Caco-2 (cell line): ENCODE measurements around the gene CAND2. TPM values are rescaled to one million over a fixed set of nuclear protein-coding genes. Genes with fewer than 3 reads are reported as not detected.

Experiments used
- BruUV-seq: library from RNA; stranded (reverse); fragments of 400-500 nt; replicated peaks from 2 replicates; lab custom pipeline; 2021; lab: Mats Ljungman, UMichigan
- CTCF ChIA-PET: fragments of 300-600 bp; sonication (Branson Sonifier 250); formaldehyde crosslinking; loops from one replicate; lab custom pipeline; 2022; ENCODE audit warnings: antibody characterized with exemption; lab: Charles Lee
- POLR2A ChIA-PET: fragments of 300-600 bp; sonication (Branson Sonifier 250); formaldehyde crosslinking; loops from one replicate; lab custom pipeline; 2022; ENCODE audit warnings: antibody characterized with exemption; lab: Charles Lee
- DNase-seq, 2 experiments: peaks; one replicate each; pipeline versions ENCODE4 v3.0.0 to v3.0.0-alpha.2; 2020 to 2022
- H3K27me3 ChIP-seq: replicated peaks from 2 replicates; pipeline ENCODE4 v1.6.0; 2011; ENCODE audit warnings: low read length; ENCODE audit not compliant: control insufficient read depth, insufficient read depth
- H3K36me3 ChIP-seq: 2 replicates; pipeline ENCODE4 v1.5.1; 2011; ENCODE audit warnings: low read length; ENCODE audit not compliant: control insufficient read depth, insufficient read depth
- H3K4me1 ChIP-seq: fragments of 250-450 bp; sonication (Bioruptor Pico); 2 replicates; pipeline ENCODE4 v1.5.1; 2020; ENCODE audit warnings: mild to moderate bottlenecking
- H3K4me3 ChIP-seq: 2 replicates; pipeline ENCODE4 v1.5.1; 2011; ENCODE audit warnings: low read depth, mild to moderate bottlenecking, control low read depth, low read length
- H3K9me3 ChIP-seq: fragments of 250-450 bp; sonication (Bioruptor Pico); 2 replicates; pipeline ENCODE4 v1.5.1; 2020; ENCODE audit warnings: mild to moderate bottlenecking, moderate library complexity
- H3K27ac Mint-ChIP-seq: one replicate; pipeline ENCODE4 v1.8.0; 2022; ENCODE audit warnings: mixed read lengths; ENCODE audit not compliant: unreplicated experiment
- H3K27me3 Mint-ChIP-seq: one replicate; pipeline ENCODE4 v1.8.0; 2022; ENCODE audit warnings: mixed read lengths; ENCODE audit not compliant: insufficient read depth, unreplicated experiment
- H3K36me3 Mint-ChIP-seq: one replicate; pipeline ENCODE4 v1.8.0; 2022; ENCODE audit warnings: mild to moderate bottlenecking, mixed read lengths; ENCODE audit not compliant: insufficient read depth, unreplicated experiment
- H3K4me1 Mint-ChIP-seq: one replicate; pipeline ENCODE4 v1.8.0; 2022; ENCODE audit warnings: low read depth, mixed read lengths; ENCODE audit not compliant: unreplicated experiment
- H3K4me3 Mint-ChIP-seq: one replicate; pipeline ENCODE4 v1.8.0; 2022; ENCODE audit warnings: mild to moderate bottlenecking, moderate library complexity, mixed read lengths; ENCODE audit not compliant: unreplicated experiment
- H3K9me3 Mint-ChIP-seq: one replicate; pipeline ENCODE4 v1.8.0; 2022; ENCODE audit warnings: mixed read lengths; ENCODE audit not compliant: unreplicated experiment
- intact Hi-C: fragments of 100-400 bp; cut with micrococcal nuclease; formaldehyde crosslinking; loops from one replicate; pipeline ENCODE4 v1.10.0; 2022; ENCODE audit not compliant: unreplicated experiment
- total RNA-seq: library from RNA; stranded (reverse); gene quantifications from 2 replicates; pipeline ENCODE4 v1.2.3, GENCODE V29; 2022
- TF ChIP-seq, protein P1 (sequence below), 2 experiments: fragments of 200-600 bp in 1 of 2; IDR thresholded peaks; 1 replicate in 1 of 2; 2 replicates in 1 of 2; pipeline versions ENCODE4 v1.5.1 to v1.8.0; 2011 to 2022; ENCODE audit warnings: antibody characterized with exemption in 1 of 2, control low read depth in 1 of 2, inconsistent platforms in 1 of 2, low read depth in 1 of 2, low read length in 1 of 2, mild to moderate bottlenecking in 1 of 2, moderate library complexity in 1 of 2; ENCODE audit not compliant: insufficient read depth in 1 of 2, severe bottlenecking in 1 of 2, unreplicated experiment in 1 of 2

CAND2 gene
- total RNA-seq, 1 experiment from 2014 or later: not detected

DNA sequence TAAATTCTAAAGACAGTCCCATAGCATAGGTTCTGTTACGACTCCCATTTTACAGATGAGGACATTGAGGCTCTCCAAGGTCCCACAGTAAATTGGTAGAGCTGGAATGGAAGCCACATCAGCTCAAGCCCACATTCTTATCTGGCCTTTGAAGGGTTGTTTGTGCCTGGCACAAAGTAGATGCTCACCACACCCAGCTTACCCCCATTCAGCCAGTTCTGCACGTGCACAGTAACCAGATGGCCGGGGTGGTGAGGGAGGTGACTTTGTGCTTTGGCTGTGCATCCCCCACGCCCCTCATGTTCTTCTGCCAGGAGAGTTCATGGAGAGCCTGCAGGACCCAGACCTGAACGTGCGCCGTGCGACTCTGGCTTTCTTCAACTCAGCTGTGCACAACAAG lies 28.7 kb downstream of the CAND2 start:
- CTCF ChIA-PET: interaction anchor here (2.5 kb wide), 1 partner anchor 15 kb away, joined by 13 read pairs; no protein-coding TSS in a partner anchor
- BruUV-seq: no TSS peak

DNA sequence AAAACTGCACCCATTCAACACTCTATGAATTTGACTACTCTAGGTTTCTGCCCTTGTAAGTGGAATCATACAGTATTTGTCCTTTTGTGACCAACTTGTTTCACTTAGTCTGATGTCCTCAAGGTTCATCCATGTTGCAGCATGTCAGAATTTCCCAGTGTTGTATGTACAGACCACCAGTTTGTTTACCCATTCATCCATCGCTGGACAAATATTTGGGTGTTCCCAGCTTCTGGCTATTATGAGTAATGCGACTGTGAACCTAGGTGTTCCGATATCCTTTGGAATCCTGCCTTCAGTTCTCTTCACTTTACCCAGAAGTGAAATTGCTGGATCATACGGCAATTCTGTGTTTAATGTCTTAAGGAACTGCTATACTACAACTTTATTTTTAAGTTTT lies 32.3 kb downstream of the CAND2 start:
- no peak overlapping the region for H3K4me3 Mint-ChIP-seq
- no peaks in the 10 kb centered on the region for H3K27me3 ChIP-seq
- CTCF ChIA-PET: no interaction called here
- peaks cover 49% of the 10 kb centered on the region for H3K36me3 Mint-ChIP-seq
- intact Hi-C loops: no loop called here
- no TSS peak for BruUV-seq
- H3K9me3 Mint-ChIP-seq: no peaks in the 10 kb centered on the region
- no peak overlapping the region for H3K27ac Mint-ChIP-seq
- H3K9me3 ChIP-seq: no peaks in the 10 kb centered on the region
- DNase-seq: no peak
- POLR2A ChIA-PET: no interaction called here
- no peak overlapping the region for H3K4me3 ChIP-seq
- no peaks in the 10 kb centered on the region for H3K27me3 Mint-ChIP-seq
- TF ChIP-seq, protein P1, sequence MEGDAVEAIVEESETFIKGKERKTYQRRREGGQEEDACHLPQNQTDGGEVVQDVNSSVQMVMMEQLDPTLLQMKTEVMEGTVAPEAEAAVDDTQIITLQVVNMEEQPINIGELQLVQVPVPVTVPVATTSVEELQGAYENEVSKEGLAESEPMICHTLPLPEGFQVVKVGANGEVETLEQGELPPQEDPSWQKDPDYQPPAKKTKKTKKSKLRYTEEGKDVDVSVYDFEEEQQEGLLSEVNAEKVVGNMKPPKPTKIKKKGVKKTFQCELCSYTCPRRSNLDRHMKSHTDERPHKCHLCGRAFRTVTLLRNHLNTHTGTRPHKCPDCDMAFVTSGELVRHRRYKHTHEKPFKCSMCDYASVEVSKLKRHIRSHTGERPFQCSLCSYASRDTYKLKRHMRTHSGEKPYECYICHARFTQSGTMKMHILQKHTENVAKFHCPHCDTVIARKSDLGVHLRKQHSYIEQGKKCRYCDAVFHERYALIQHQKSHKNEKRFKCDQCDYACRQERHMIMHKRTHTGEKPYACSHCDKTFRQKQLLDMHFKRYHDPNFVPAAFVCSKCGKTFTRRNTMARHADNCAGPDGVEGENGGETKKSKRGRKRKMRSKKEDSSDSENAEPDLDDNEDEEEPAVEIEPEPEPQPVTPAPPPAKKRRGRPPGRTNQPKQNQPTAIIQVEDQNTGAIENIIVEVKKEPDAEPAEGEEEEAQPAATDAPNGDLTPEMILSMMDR (IDR thresholded peaks at IDR 0.05; ENCODE audit: insufficient read depth in 1 of 2, low read depth in 1 of 2, low read length in 1 of 2, severe bottlenecking in 1 of 2, unreplicated experiment in 1 of 2): no peak
- no peaks in the 10 kb centered on the region for H3K4me1 ChIP-seq
- H3K4me1 Mint-ChIP-seq: no peaks in the 10 kb centered on the region
- peaks cover 4% of the 10 kb centered on the region for H3K36me3 ChIP-seq

More for the DNA sequence above, 28.7 kb downstream of the CAND2 start:
- Histone ChIP-seq H3K9me3 (no peaks in the 10 kb centered on the region), H3K4me1 (peaks cover 5% of the 10 kb centered on the region), H3K27me3 (no peaks in the 10 kb centered on the region), H3K36me3 (no peaks in the 10 kb centered on the region), H3K4me3 (no peak overlapping the region)
- H3K36me3 Mint-ChIP-seq: peaks cover 13% of the 10 kb centered on the region
- no peak overlapping the region for H3K4me3 Mint-ChIP-seq
- no peak overlapping the region for H3K27ac Mint-ChIP-seq
- POLR2A ChIA-PET: interaction anchor here (0.9 kb wide), 1 partner anchor 15 kb away, joined by 3 read pairs; no protein-coding TSS in a partner anchor
- intact Hi-C loops: no loop called here
- DNase-seq: no peak
- H3K27me3 Mint-ChIP-seq: no peaks in the 10 kb centered on the region
- no peaks in the 10 kb centered on the region for H3K9me3 Mint-ChIP-seq
- TF ChIP-seq, protein P1 (IDR thresholded peaks at IDR 0.05; ENCODE audit: insufficient read depth in 1 of 2, low read depth in 1 of 2, low read length in 1 of 2, severe bottlenecking in 1 of 2, unreplicated experiment in 1 of 2): no peak
- H3K4me1 Mint-ChIP-seq: peaks cover 7% of the 10 kb centered on the region

DNA sequence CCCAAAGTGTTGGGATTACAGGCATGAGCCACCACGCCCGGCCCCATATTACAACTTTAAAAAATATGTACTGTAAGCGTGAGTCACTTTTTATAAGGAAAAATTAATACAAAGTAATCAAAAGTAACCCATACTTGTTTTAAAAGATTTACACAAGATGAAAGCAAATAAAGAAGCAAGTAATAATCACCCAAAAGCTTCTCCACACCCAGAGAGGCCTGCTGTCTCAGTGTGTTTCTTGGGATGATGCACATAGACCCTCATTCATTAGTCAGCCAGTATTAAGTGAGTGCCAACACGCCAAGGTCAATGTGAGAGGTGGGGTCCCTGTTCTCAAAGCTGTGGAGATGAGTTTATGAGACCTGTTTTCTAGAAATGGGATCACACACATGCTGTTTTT lies 32.9 kb downstream of the CAND2 start:
- H3K4me3 Mint-ChIP-seq: no peak overlapping the region
- no peaks in the 10 kb centered on the region for H3K9me3 ChIP-seq
- no peak overlapping the region for H3K4me3 ChIP-seq
- intact Hi-C loops: no loop called here
- TF ChIP-seq, protein P1 (IDR thresholded peaks at IDR 0.05; ENCODE audit: insufficient read depth in 1 of 2, low read depth in 1 of 2, low read length in 1 of 2, severe bottlenecking in 1 of 2, unreplicated experiment in 1 of 2): no peak
- no peaks in the 10 kb centered on the region for H3K4me1 ChIP-seq
- no TSS peak for BruUV-seq
- ChIA-PET POLR2A (no interaction called here), CTCF (no interaction called here)
- peaks cover 5% of the 10 kb centered on the region for H3K36me3 ChIP-seq
- H3K27ac Mint-ChIP-seq: no peak overlapping the region
- no peak for DNase-seq
- no peaks in the 10 kb centered on the region for H3K27me3 ChIP-seq
- no peaks in the 10 kb centered on the region for H3K9me3 Mint-ChIP-seq
- no peaks in the 10 kb centered on the region for H3K4me1 Mint-ChIP-seq
- no peaks in the 10 kb centered on the region for H3K27me3 Mint-ChIP-seq
- peaks cover 55% of the 10 kb centered on the region for H3K36me3 Mint-ChIP-seq
